GM18511 (cell line): ENCODE data around the gene GOLGA1.
A peak's percentile ranks its signal among the peaks of the same experiment; 100 is the strongest.
"Not testable (repeated sequence)": the region's sequence is repeated elsewhere in the genome, so short reads cannot be mapped to it uniquely, and the experiment has no call there.

Source experiments
- ATAC-seq: cut with Tn5 transposase; IDR thresholded peaks from one replicate; pipeline ENCODE4 v1.9.1; 2021; ENCODE audit warnings: mild to moderate bottlenecking, moderate library complexity; ENCODE audit not compliant: unreplicated experiment

The GOLGA1 gene, protein sequence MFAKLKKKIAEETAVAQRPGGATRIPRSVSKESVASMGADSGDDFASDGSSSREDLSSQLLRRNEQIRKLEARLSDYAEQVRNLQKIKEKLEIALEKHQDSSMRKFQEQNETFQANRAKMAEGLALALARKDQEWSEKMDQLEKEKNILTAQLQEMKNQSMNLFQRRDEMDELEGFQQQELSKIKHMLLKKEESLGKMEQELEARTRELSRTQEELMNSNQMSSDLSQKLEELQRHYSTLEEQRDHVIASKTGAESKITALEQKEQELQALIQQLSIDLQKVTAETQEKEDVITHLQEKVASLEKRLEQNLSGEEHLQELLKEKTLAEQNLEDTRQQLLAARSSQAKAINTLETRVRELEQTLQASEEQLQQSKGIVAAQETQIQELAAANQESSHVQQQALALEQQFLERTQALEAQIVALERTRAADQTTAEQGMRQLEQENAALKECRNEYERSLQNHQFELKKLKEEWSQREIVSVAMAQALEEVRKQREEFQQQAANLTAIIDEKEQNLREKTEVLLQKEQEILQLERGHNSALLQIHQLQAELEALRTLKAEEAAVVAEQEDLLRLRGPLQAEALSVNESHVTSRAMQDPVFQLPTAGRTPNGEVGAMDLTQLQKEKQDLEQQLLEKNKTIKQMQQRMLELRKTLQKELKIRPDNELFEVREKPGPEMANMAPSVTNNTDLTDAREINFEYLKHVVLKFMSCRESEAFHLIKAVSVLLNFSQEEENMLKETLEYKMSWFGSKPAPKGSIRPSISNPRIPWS

DNA sequence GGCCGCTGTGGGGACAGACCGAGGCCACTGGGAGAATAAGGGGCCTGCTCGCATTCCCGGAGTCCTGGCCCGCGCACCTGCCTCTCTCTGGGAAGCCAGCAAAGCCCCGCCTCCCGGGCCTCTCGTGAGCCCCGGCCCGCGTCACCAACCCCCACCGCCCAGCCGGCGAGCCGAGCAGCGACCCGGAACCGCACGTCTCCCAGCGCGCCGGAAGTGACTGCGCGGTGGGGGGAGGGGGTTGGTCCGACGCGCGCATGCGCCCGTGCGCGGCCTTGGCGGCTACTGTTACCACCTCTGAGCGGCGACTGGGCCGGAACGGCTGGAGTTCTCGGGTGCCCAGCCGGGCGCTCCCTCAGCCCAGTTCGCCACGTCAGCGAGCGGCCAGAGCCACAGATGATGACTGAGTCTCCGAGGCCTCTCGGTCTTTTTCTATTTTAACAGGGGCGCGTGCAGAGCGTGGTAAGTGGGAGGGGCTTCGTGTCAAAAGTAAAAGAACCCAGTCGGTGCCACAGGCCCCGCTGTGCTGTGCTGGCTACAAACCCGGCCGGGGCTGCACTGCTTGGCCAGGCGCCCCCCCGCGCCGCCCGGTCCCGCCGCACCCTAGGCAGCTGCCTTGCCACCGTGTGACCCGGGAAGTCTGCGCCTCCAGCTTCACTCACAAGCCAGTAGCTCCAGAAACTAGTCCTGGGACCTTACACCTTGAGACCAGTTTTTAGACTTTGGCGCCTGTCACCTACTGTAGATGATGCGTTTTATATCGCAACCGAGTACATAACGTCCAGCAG lies at the start of gene GOLGA1:
Gene GOLGA1 (minus strand): TSS at position 190 of the 785 bp plus-strand sequence. CDS start 2,372 bp downstream, outside the sequence.
- peak; percentile 79 for ATAC-seq

- ATAC-seq = no peak
Measured at GRCh38 chr9:124983698-124984097, 42.8 kb upstream of the GOLGA1 start.

DNA sequence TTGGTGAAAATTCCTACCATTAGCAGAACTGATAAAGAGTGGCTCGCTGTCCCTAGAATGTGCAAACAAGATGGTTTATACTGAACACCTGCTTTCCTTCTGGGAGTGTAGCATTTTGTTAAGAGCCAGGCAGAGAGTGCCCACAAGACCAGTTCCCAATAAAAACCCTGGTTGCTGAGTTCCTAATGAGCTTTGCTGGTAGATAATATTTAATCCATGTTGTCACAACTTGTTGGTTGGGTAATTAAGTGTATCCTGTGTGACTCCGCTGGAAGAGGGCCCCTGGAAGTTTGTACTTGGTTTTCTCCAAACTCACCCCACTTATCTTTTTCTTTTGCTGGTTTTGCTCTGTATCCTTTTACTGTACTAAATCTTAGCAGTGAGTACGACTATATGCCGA lies 39.5 kb upstream of the GOLGA1 start:
- no peak for ATAC-seq

DNA sequence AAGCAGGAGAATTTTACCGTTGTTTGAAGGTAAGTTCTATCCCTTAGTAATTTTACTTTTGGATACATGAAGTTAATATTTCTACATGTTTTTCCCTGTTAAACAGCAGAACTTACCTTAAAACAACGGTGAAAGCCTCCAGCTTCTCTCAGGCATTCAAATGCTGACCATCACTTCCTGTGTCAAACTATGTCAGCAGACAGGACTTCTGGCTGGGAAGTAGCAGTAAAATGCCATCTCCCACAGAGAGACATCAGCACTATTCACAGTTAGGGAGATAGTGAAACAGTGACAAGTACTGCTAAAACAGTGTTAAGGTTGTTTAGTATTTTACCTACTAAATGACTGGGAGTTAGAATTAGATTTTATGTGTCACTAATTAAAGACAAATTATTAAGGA lies 34.2 kb upstream of the GOLGA1 start:
- no peak for ATAC-seq

GRCh38 chr9:124973807-124974206 lies 32.9 kb upstream of the GOLGA1 start:
- no peak for ATAC-seq

DNA sequence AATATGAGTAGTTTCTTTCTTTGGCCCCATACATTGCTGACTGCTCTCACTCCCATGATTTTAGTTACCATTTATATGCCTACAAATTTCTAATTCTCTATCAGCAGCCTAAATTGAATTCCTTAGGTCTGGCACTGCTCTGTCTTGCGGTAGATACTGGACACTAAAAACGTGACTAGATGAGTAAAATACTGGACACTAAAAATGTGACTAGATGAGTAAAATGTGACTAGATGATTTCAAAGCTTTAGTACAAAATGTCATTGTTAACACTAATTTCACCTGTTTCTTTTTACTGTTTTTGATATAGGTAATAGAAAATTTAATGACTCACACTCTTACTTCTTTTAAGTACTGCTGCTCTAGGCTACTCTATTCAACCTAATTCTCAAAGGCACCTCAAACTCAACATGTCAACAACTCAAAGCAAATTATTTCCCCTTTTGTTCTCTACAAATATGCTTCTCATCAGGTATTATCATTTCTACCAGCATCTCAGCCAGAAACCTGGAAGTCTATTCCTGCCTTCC lies 31.4 kb upstream of the GOLGA1 start:
- ATAC-seq = no peak

GRCh38 chr9:124969401-124969800 lies 28.5 kb upstream of the GOLGA1 start:
- no peak for ATAC-seq

DNA sequence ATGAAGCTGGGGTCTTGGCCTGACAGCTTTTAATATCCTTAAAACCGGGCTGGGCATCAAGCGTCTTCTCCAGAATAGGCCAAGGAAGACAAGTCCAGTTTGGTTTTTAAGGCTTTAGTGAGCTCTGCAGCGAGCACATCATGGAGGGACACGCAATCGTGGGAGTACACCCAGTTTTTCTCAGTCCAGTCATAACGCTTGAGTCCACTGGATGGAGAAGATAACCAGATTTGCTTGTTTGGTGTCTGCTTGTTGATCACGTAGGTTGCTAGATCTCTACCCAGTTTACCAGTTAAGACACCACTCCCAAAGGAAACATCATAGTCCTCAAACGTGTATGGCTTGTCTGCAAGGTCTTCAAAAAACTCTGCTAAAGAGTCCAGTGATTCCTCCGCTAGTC lies 27.4 kb upstream of the GOLGA1 start:
- no peak for ATAC-seq

DNA sequence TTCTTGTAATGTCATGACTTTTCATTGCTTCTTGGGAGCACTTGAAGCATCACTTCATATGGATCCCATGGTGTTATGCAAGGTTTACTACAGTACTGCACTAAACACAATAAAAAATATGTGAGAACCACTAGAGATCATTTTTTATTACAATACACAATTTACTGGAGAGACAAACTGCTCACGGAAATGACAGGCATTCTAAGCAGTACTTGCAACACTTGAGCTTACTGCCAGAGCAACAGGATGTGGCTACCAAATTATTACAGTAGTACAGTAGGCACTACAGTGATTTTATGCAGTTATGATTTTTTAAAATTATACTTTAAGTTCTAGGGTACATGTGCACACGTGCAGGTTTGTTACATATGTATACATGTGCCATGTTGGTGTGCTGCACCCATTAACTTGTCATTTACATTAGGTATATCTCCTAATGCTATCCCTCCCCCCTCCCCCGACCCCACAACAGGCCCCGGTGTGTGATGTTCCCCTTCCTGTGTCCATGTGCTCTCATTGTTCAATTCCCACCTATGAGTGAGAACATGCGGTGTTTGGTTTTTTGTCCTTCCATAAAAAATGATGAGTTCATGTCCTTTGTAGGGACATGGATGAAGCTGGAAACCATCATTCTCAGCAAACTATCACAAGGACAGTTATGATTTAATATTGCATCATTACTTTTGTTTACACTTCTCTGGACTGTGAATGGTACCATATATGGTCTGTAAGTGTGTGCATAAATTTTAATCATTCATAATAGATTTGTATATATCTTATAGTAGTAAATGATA lies 25.1 kb upstream of the GOLGA1 start:
- not testable (repeated sequence) for ATAC-seq

DNA sequence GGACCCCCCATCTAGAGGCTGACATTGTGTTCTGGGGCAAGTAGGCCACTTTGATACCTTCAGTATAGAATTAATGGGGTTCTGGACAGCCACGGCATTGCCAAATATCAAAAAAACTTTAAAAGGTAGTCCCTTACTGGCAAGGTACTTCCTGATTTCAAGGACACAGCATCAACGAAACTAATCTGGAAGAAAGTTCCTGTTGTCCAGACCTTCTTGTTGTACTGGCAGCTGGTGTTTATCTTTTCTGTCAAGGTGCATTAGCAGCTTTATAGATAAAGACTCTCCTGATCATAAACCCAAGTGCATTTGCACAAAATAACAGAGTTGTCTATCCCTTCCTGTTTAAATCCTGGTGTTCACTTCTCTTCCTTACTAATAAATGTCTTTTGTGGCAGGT lies 23.7 kb upstream of the GOLGA1 start:
- no peak for ATAC-seq

- no peak for ATAC-seq
Measured at GRCh38 chr9:124964056-124964455, 23.2 kb upstream of the GOLGA1 start.

GRCh38 chr9:124960409-124960752 lies 19.5 kb upstream of the GOLGA1 start:
- ATAC-seq = no peak

DNA sequence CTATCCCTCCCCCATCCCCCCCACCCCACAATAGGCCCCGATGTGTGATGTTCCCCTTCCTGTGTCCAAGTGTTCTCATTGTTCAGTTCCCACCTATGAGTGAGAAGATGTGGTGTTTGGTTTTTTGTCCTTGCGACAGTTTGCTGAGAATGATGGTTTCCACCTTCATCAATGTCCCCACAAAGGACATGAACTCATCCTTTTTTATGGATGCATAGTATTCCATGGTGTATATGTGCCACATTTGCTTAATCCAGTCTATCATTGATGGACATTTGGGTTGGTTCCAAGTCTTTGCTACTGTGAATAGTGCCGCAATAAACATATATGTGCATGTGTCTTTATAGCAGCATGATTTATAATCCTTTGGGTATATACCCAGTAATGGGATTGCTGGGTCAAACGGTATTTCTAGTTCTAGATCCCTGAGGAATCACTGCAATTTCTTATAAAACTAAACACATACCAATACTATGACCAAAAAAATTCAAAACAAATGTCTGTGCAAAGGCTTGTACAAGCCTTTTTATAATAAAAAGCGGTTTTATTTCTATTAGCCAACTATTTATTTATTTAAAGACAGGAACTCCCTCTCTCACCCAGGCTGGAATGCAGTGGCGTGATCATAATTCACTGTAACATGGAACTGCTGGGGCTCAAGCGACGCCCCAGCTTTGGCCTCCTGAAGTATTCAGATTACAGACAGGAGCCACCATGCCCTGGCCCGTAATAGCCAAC lies 19.0 kb upstream of the GOLGA1 start:
- ATAC-seq = not testable (repeated sequence)

DNA sequence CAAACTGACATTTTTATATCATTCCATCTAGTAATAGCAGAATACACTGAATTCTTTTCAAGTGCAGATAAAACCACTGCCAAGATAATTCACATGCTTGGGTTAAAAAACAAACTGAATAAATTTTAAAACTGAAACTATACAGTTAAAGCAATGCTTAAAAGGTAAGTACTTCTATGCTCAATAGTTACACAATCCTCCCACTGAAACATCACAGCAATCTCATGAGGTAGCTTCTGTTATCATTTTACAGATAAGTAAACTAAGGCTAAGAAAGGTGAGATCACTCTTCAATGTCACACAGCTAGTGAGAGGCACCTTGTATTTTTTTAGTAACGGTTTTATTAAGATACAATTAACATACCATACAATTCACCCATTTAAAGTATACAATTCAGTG lies 13.4 kb upstream of the GOLGA1 start:
- ATAC-seq = no peak

GRCh38 chr9:124950050-124950718 lies 9.3 kb upstream of the GOLGA1 start:
- ATAC-seq = no peak

DNA sequence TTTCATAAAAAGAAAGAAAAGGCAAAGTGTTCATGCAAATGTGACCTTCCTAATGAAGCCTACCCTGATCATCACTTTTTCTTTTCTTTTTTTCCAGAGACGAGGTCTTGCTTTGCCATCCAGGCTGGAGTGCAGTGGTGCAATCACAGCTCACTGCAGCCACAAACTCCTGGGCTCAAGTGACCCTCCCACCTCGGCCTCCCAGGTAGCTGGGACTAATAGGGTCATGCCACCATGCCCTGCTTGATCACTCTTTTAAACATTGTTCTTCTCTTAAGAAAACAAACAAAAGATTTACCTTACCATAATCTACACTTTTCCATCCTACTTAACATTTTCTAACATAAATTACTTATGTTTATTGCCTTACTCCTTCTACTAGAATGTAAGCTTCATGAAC lies 8.5 kb upstream of the GOLGA1 start:
- no peak for ATAC-seq

GRCh38 chr9:124947727-124948391 lies 7.0 kb upstream of the GOLGA1 start:
- ATAC-seq = no peak

DNA sequence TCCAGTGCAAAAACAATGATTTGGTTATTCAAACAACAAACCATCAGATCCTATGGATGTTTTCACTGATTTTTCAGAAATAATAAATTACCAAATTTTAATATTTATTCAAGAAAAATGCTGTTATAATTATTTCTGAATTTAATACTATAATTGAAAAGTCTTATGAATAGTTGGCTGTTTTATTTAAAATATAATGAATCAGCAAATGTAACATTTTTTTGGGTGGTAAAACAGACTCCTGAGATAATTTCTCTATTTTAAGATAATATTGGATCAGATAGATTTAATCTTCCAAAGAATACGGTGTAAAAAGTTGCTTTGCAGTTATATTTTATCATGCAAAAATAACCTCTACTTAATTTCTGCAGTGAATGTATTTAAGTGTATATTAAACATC lies 5.3 kb upstream of the GOLGA1 start:
- no peak for ATAC-seq
